IPS-11a (cell line): ENCODE results near the gene KSR2.

Experiments used
- H3K4me3 ChIP-seq: one replicate; pipeline ENCODE4 v1.5.1; 2013; ENCODE audit warnings: low read depth, low read length, control low read depth

Gene KSR2

DNA sequence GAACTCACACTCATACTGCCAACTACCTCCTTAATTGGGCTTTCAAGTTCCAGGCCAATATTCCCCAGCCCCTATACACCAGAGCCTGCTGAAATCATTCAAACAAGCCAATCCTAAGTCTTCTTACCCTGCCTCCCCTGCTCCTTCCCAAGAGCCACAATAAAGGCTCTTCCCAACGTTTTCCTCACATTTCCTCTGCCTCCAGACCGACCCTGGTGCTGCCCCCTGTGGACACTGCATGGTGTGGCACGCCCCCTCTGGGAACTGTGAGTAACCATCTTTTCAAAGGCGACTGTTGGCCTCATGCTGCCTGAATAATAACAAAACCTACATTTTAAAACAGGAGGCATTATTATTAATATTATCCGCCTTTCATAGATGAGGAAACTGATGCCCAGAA, 495.8 kb downstream of the KSR2 start:
- H3K4me3 ChIP-seq = no peak overlapping the region

DNA sequence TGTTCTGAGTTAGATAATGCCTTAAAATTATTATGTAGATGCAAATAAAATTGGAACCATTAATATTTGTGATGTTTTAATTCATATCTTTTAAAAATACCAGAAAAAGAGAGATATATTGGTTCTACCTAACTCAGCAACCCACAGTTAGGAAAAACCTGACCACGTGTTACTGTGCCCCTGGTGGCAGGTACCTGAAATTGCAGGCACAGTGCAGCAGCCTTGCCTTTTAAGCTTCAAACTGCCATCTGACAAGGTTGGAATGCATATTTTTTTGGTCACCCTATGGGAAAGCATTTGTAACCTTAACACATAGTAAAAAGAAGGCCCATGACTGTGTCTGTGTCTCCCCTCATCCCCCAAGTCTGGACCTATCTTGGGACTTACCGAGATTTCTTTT, 498.0 kb downstream of the KSR2 start:
- no peak overlapping the region for H3K4me3 ChIP-seq

DNA sequence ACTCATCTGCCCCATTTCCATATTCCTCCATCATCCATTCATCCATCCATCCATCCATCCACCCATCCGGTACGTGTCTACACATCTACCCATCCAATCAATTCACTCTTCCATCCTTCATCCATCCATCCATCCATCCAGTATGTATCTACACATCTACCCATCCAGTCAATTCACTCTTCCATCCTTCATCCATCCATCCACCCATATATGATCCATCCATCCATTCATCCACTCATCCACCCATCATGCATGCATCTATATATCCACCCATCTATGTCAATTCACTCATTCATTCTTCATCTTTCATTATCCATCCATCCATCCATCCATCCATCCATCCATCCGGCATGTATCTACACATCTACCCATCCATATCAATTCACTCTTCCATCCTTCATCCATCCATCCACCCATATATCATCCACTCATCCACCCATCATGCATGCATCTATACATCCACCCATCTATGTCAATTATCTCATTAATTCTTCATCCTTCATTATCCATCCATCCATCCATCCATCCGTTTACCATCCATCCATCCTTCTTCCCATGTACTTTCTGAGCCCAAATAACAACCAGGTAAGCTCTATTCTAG, 498.8 kb downstream of the KSR2 start:
- H3K4me3 ChIP-seq = no peak overlapping the region

DNA sequence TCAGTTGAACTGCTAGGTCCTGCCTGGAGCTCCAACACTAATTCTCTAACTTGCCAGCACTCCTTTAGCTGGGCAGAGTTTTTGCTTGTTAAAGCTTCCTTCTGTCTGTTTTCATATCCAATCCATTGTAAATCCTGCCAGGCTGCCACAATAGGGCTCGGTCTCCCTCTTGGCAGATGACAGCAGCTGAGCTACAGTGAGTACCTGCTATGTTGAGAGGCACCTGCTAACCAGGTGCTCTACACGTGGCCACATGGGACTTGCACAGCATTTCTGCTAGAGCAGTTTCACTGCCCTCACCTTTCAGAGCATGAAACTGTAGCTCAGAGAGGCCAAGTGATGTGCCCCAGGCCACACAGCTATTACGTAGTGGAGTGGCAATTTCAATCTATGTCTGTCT, 500.8 kb downstream of the KSR2 start:
- H3K4me3 ChIP-seq = no peak overlapping the region

DNA sequence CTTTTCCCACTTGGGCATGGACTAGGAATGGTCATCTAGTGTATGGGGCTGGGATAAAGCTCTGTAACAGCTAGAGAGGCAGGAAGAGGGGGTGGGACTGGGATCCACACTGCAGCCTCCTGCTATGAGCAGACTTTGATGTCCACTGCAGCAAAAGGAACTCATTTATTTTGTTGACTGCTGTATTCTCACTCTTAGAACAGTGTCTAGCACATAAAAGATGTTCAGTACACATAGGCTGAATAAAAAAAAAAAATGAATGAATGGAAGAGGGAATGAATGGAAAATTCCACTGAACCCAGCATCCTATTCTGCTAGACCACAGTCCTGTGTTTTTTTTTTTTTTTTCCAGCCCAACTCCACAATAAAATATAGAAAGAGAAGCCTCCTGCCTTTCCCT, 501.2 kb downstream of the KSR2 start:
- no peak overlapping the region for H3K4me3 ChIP-seq

DNA sequence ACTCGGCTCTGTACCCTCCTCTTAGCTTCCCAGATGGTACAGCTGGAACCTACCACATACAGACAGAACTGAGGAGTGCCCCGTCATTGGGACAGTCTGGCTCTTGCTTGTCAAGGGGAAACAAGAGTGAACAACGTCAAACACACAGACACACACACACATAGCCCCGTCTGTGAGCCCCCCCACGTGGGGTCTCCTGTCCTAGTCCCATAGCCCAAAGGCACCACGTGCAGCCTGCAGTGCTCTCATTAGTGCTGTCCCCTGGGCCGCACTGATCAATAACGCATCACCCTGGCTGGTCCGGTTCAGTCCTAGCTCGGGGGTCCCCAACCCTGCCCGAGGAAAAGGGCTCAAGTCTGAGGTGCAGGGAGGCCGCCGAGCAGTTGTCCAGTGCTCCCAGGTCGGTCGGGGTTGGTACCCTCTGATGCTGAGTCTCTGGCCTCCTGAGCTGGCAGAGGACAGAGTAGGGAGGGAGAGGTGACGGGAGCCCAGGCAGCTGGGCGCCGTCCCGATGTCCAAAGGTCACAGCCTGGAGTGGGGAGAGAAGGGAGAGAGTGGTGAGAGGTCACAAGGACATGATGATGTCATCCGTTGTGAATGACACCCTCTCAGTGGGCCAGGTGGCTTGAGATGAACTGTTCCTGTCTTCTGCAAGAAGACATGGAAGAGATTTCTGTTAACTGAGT, 502.0 kb downstream of the KSR2 start:
- H3K4me3 ChIP-seq = no peak overlapping the region

DNA sequence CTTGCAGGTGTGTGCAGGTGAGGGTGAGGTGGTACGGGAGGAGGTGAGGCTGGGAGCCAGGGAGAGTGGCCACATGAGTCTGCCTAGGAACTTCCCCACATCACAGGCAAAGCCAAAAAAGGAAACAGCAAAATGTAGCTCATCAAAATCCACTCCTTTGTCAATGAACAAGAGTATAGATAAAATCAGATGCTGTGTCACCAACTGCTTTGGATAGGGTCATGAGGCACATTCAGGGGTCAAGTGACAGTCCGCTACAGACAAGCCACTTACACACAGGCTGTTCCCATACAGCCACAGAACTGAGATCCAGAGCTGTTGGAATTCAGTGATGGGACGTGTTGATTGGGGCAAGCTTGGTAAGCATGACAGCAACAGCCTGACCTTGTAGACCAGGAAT, 507.1 kb downstream of the KSR2 start:
- no peak overlapping the region for H3K4me3 ChIP-seq

DNA sequence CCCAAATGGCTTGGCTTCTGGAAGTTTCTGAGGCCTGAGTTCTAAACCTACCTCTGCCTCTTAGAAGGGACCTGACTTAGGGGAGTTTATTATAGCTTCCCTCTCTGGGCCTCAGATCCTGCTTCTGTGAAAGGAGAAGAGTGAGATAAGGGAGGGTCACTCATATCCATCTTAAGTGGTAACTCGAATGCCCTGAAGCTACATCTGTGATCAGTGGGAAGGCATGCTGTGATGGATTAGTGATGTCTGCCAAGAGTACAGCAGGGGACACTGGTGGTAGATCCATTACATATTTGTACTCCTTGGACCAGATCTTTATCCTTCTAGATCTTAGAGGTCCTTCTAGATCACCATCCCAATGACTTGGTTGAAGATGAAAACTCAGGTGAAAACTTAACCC, 509.6 kb downstream of the KSR2 start:
- H3K4me3 ChIP-seq = no peak overlapping the region

DNA sequence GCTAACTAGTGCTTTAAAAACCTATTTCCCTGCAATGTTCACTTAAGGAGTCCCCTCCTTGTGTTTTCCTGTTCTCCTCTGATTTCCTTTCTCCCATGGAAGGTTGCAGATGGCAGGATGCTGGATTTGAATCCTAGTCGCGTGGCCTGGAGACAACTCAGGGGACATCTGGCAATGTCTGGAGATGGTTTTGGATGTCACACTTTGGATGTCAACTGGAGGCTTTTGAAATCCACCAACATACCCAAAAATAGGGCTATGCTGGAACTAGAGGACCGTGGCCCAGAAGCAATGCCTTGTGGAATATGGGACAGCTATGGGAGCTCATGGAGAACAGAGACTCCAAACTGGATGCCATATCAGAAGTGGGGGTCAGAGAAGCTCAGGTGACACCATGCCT, 511.6 kb downstream of the KSR2 start:
- H3K4me3 ChIP-seq = no peak overlapping the region

DNA sequence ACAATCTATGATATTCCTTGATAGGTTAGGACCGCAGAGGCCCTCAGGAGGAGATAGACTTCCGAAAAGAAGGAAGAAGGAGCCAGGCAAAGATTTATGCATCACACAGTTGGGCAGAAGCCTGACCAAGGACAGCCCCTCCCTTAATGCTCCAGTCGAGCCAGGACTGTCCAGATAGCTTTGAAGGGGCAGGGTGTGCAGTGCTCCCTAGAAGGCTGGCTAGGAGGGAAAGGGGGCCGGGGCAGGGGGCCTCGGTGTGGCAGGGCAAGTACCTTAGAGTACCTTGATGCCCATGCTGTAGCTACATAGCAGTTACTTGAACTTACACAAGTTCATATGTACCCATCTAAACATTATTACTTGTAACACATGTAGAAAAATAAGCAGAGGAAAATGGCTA, 512.7 kb downstream of the KSR2 start:
- H3K4me3 ChIP-seq = no peak overlapping the region

DNA sequence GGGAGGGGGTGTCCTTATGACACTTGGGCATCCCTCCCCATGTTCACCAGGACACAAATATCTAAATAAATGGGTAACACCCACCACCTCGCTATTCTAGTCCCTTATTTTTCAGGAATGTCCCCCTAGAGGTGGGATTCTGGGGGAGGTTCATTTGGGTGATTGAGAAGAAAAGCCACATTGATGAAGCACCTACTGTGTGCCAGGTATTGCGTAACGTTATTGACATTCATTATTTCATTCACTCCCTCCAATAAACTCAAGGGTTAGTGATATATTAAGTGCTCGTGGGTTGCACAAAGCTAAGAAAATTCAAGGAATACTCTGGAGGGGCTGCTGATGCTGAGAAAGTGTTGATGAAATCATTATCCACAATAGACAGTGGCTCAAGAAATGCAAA, 514.8 kb downstream of the KSR2 start:
- no peak overlapping the region for H3K4me3 ChIP-seq

DNA sequence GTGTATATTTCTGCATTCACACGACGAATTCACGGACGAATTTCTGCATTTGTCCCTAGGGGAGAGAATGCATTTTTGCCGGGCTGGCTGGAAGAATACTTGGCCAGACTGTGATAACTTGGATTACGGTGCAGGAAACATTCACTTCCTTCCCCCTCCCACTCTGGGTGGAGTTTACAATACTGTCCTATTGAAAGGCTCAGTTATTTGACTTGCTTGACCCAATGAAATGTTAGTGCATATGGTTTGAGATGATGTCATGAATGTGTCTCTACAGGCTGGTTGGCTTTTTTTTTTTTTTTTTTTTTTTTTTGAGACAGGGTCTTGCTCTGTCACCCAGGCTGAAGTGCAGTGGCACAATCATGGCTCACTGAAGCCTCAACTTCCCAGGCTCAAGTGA, 516.7 kb downstream of the KSR2 start:
- H3K4me3 ChIP-seq = no peak overlapping the region

DNA sequence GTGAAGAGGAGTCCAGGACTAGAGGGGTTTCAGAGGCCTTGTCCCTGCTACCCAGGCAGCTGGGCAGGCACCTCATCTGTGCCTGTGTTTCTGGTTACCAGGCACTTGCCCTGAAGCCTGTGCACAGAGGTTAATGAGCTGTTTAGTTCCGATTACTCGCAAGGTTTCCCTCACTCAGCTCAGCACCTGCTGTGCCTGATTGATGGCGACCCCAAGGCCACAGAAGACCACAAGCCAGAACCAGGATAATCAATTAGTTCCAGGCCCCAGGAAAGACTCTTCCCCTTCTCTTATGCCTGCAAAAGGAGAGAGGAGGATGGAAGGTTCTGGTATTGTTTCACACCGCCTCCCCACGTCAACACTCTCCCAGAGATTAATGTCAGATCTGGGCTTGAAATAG, 518.6 kb downstream of the KSR2 start:
- no peak overlapping the region for H3K4me3 ChIP-seq

DNA sequence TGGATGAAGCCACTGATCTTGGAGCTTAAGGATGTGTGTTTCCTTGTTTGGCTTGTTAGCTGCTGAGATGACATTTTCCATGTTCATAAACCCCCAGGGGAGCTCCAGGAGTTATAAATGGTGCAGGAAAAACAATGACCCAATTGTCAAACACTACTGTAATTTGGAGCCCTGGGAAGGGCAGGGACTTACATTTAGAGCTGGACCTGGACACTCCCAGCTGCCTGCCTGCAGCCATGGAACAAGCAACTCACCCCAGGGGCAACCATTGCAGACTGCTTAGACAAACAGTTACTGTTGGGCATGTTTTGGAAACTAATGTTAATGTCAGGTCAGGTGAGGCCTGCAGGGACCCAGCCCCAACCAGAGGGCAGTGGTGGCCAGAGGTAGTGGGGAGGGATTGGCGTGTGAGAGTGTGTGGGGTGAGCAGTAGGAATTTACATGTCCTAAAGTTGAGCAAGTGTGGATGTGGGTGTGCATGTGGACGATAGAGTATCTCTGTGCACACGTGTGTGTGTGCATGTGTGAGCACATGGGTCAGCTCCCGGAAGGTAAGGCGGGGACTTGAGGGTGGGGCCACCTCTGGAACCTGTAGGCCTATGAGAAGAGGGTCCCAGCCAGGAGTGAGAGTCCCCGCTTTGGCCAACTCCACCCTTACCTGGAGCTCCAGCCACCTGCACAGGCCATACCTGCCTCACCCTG, 521.0 kb downstream of the KSR2 start:
- no peak overlapping the region for H3K4me3 ChIP-seq

DNA sequence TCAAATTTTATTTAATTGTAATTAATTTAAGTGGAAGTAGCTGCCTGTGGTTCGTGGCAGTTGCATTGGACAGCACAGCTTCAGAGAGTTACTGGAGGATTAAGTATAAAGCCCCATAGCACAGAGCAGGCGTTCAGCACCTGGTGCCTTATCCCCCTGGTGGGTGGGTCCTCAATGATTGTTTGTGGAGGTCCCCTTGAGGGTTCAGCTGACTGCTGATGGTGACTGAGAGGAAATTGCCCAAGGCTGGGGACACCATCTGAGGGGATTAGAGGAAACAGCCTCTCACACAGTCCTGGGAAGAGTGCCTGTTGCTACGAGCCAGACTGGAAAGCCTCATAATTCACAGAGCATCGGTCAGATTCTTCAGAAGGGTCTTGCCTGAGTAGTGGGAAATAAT, 524.0 kb downstream of the KSR2 start:
- no peak overlapping the region for H3K4me3 ChIP-seq

DNA sequence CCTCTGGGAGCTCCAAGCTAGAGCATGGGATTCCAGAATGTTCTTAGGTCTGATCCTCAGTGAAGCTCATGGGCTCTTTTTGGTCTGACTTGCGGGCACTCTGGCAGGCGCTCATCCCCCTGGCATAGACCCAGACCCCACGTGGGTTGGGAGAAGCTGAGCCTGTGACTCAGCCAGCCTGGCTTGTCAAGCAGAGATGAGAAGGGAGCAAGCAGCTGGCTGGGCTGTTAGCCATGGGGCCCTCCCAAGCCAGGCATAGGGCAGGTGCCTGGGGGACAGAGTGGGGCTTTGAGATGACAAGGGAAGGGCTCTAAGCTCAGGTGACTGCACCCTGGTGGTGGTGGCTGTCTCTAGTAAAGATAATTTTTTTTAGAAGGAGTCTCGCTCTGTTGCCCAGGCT, 527.0 kb downstream of the KSR2 start:
- H3K4me3 ChIP-seq = no peak overlapping the region

DNA sequence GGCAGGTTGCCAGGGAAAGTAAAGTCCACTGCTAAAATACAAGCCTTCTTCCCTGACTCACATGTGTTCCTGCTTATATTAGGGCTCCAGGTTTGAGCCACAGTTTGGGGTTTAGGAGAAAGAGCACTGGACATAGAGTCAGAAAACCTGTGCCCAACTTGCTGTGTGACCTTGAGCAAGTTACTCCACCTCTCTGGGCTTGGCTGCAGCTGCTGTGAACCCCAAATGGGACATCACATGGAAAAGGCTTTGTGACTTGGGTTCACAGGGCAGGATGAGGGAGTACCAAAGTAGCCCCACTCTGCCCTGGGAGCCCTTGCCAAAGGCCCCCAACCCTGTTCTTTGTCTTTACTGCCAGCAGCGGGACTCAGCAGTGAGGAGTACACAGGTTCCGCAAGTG, 528.4 kb downstream of the KSR2 start:
- H3K4me3 ChIP-seq = no peak overlapping the region

DNA sequence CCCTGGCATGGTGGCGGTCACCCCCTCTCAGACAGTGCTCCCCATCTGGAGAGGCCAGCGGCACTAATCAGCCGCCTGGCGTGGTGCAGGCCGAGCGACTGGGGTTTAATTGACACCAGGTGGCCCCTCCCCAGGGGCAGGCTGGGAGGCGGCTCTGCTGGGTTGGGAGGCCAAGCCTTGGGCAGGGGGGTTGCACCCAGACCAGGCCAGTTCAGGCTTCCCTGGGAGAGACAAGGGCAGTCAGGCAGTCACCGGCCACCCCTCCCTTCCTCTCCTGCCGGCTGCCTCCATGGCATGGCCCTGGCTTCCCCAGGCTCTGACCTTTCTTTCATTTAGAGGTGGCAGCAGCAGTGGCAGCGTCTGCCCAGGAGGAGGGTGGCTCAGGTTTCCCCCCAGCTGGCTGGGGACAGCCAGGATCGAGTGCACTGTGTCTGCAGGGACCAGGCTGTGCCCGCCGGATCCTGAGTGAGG, 529.2 kb downstream of the KSR2 start:
- no peak overlapping the region for H3K4me3 ChIP-seq

DNA sequence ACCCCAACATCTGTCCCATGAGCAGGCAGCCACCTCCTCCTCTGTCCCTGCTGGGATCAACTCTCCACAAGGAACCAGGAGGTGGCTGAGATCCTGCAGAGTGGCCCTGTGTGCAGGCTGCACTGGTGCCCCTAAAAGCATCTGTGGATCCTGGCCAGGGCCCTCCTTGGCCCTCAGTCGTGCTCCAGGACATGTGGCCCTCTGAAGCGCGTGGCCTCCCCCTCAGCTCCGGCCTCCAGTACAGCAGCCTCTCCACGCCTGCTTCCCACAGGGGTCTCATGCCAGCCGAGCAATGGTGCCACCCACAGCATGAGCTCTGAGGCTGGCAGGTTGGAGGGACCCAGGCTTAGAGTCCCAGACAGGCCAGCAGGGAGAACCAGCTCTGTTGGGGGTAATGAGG, 530.0 kb downstream of the KSR2 start:
- H3K4me3 ChIP-seq = no peak overlapping the region

DNA sequence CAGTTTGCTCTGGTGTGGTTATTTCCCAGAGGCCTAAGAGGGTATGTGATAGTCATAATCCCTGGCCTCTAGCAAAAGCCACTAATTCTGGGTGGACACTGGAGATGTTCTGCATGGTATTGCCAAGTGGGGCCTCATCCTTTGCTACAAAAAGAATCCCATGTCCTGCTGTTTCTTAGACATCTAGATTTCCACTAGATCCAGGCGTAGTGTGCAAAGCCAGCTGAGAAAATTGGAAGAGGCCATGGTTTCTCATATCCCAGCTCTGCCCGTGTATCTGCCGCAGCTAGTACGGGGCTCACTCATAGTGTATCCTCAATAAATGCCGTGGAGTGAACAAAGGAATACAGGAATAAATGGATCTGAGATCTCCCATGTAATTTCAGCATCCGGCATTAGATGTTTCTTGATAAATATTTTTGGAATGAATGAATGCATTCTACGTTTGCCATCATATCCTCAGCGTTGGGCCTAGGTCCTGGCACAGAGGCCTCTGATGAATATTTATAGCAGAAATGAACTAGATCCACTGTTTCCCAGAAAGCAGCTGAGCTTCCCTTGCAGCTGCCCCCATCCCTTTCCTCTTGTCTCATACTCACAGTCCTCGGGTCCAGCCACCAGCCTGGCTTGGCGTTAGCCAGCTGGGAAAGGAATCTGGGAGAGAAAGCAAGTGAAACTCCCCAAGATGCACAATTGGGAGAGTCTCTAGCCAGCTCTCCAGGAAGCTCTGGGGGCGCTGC, 531.1 kb downstream of the KSR2 start:
- no peak overlapping the region for H3K4me3 ChIP-seq

DNA sequence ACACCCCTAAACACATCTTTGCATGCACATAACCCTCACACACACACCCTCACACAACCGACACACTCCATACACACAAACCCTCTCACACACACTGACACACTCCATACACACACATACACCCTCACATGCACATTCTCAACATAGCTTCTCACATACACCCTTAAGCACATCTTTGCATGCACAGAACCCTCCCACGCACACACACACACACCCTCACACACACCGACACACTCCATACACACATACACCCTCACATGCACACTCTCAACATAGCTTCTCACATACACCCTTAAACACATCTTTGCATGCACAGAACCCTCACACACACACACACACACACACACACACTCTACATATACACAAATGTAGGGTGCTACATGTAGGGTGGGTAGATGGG, 534.9 kb downstream of the KSR2 start:
- H3K4me3 ChIP-seq = no peak overlapping the region

DNA sequence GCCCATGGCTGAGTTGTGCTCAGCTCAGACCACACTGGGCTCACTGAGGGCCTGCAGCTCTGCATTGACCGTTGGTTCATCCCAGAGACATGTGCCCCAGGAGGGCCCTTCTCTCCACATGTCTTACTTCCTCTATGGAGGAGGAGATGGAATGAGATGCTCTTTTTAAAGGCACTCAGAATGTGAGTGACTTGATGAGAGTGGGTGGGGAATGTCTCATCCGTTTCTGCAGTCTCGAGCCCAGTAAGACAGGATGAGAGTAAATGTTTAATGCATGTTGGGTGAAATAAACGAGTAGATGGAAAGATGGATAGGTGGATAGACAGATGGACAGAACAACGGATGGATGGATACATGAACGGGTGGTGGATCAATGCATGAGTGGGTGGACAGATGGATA, 538.5 kb downstream of the KSR2 start:
- H3K4me3 ChIP-seq = no peak overlapping the region
